Non-pigmented ciliary epithelial cell (primary cell): Measurements from ENCODE around the gene ANO10.
"Not testable (repeated sequence)": the region's sequence is repeated elsewhere in the genome, so short reads cannot be mapped to it uniquely, and the experiment has no call there.

ENCODE experiments used
- DNase-seq: peaks from one replicate; pipeline ENCODE4 v3.0.0-alpha.2; 2010; ENCODE audit warnings: low read depth

Gene ANO10, protein sequence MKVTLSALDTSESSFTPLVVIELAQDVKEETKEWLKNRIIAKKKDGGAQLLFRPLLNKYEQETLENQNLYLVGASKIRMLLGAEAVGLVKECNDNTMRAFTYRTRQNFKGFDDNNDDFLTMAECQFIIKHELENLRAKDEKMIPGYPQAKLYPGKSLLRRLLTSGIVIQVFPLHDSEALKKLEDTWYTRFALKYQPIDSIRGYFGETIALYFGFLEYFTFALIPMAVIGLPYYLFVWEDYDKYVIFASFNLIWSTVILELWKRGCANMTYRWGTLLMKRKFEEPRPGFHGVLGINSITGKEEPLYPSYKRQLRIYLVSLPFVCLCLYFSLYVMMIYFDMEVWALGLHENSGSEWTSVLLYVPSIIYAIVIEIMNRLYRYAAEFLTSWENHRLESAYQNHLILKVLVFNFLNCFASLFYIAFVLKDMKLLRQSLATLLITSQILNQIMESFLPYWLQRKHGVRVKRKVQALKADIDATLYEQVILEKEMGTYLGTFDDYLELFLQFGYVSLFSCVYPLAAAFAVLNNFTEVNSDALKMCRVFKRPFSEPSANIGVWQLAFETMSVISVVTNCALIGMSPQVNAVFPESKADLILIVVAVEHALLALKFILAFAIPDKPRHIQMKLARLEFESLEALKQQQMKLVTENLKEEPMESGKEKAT

DNA sequence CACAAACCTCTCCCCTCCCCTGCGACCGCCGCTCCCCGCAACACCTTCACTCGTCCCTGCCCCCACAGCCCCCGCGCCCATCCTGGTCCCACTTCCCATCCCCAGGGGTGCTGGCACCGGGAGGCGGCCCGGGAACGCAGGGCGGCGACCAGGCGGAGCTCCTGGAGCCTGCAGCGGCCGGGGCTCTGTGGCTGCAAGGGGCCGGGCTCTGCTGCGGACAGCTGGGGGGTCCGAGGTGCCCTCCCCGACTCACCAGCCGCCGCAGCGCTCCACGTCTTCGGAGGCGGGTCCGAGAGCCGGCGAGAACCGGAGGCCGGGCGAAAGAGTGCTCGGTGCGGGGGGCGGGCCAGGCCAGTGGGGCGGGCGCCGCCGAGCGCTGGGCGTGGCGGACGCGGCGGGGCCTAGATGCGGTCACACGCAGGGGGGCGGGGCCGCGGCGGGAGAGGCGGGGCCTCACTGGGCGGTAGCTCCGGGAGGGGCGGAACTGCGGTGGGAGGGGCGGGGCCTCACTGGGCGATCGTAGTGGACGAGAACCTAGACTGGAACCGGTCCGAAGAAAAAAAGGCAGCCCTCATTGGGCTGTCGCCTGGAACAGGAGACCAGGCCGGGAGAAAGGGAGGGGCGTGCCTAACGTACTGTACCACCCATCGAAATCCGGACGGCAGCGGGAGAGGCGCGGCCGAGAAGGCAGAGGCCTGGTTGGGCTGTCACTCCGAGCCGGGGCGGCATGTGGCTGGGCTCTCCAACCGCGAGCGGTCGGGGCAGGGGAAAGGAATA is at the start of gene ANO10:
TSS of gene ANO10 (minus strand) at position 356 of the 777 bp plus-strand sequence. CDS start 16,159 bp downstream, outside the sequence.
- DNase-seq: peak; percentile 98

DNA sequence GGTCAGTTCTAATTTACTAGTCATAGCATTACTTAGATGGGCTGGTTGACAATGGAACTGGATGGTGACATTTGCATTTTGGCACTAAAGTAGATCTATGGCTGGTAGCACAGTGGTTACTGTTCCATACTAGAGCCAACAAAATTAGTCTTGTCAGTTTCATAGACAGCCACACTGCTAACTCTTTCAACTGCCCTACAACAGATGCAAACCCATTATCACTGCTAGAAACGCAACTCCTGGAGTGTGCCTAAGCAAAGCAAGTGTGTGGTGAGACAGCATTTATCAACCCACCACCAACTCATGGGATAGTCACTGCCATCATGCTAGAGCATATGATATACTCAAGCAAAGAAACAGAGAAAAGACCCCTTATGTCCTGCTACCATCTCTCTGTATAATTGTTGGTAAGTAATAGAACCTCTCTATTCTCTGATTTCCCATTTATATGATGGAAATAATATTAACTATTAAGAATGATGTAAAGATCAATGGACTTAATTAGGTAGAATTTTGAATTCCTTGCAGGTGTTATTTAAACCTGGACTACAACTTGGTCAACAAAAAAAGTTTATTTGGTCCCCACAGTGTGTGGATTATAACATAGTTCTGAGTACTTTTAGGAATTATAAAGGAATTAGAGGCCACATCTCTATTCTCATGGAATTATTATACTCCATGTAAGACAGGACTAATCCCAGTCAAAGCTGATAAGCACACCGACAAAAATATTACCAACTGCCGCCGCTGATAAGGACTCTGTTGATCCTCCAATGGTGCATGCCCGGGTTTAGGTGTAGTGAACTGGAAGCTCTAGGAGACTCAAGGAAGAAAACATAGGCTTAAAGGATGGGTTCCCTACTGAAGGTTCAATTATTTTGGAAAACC is 49.1 kb upstream of the ANO10 start:
- DNase-seq: no peak

DNA sequence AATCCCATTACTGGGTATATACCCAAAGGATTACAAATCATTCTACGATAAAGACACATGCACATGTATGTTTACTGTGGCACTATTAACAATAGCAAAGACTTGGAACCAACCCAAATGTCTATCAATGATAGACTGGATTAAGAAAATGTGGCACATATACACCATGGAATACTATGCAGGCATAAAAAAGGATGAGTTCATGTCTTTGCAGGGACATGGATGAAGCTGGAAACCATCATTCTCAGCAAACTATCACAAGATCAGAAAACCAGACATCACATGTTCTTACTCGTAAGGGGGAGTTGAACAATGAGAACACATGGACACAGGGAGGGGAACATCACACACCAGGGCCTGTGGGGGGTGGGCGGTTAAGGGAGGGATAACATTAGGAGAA is 43.2 kb upstream of the ANO10 start:
- not testable (repeated sequence) for DNase-seq

DNA sequence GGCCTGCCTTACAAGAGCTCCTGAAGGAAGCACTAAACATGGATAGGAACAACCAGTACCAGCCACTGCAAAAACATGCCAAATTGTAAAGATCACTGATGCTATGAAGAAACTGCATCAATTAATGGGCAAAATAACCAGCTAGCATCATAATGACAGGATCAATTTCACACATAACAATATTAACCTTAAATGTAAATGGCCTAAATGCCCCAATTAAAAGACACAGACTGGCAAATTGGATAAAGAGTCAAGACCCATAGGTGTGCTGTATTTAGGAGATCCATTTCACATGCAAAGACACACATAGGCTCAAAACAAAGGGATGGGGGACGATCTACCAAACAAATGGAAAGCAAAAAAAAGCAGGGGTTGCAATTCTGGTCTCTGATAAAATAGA is 39.6 kb upstream of the ANO10 start:
- DNase-seq: not testable (repeated sequence)

DNA sequence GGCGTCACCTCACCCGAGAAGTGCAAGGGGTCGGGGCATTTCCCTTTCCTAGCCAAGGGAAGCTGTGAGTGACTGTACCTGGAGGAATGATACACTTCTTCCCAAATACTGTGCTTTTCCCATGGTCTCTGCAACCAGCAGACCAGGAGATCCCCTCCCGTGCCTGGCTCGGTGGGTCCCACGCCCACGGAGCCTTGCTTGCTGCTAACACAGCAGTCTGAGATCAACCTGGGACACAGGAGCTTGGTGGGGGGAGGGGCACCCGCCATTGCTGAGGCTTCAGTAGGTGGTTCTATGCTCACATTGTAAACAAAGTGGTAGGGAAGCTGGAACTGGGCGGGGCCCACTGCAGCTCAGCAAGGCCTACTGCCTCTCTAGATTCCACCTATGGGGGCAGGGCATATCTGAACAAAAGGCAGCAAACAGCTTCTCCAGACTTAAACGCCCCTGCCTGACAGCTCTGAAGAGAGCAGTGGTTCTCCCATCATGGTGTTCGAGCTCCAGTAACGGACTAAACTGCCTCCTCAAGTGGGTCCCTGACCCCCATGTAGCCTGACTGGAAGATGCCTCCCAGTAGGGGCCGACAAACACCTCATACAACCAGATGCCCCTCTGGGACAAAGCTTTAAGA is 37.6 kb upstream of the ANO10 start:
- no peak for DNase-seq

DNA sequence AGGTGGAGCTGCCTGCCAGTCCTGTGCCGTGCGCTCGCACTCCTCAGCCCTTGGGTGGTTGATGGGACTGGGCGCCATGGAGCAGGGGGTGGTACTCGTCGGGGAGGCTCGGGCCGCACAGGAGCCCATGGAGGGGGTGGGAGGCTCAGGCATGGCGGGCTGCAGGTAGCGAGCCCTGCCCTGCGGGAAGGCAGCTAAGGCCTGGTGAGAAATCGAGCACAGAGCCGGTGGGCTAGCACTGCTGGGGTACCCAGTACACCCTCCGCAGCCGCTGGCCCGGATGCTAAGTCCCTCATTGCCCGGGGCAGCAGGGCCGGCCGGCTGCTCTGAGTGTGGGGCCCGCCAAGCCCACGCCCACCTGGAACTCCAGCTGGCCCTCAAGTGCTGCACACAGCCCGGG is 34.6 kb upstream of the ANO10 start:
- DNase-seq: not testable (repeated sequence)

DNA sequence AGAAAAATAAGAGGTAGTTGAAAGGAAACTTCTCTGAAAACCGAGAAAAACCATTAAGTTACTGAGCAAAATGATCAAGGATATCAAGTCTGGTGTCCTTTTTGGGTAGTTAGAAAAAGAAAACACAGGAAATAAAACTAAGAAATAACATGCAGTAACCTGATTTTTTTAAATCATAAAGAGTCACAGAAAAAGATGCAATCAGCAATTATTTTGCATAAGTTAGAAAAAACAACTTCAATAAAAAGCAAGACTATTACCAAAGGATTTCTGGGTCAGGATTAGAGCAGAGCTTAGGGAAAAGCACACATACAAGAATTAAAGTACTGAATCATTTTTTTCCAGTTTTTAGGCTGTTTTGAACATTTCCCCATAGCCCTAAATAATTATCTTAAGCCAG is 28.5 kb upstream of the ANO10 start:
- no peak for DNase-seq

DNA sequence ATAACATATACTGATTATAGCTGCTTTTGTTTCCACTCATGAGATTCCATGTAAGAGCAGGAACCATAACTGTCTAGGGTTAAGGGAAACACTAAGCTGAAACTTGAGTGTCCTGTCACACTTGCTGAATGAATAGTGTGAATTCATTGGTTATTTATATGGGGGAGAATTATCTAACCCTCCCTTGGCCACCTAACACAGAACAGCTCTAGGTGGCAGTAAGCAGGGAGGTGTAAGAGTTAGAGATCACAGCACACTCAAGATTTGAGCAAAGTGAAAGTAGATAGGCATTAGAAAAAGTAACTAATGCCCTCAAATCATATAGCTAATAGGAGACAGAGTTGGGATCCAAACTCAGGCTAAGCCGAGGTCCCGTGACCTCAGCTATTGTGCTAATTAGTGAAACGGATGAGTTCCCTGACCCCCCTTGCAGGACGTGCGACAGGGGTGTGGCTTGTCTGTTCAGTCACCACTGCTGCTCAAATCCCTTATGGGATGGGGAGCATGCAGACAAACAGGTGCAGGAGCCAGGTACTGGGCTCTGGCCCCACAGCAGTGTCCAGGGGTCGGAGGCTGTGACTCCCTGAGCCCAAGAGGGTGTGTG is 27.7 kb upstream of the ANO10 start:
- DNase-seq: no peak

DNA sequence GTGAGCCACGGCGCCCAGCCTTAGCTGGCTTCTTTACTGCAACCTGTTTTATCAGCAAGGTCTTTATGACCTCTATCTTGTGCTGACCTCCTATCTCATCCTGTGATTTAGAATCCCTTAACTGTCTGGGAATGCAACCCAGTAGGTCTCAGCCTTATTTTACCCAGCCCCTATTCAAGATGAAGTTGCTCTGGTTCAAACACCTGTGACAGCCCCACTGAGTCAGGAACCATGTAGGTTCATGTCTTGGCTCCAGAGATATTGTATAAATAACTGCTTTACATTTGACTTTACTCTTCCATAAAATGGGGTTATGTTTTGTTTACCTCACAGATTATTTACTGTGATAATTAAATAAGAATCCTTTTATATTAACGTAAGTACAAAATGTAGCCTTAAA is 27.1 kb upstream of the ANO10 start:
- no peak for DNase-seq

DNA sequence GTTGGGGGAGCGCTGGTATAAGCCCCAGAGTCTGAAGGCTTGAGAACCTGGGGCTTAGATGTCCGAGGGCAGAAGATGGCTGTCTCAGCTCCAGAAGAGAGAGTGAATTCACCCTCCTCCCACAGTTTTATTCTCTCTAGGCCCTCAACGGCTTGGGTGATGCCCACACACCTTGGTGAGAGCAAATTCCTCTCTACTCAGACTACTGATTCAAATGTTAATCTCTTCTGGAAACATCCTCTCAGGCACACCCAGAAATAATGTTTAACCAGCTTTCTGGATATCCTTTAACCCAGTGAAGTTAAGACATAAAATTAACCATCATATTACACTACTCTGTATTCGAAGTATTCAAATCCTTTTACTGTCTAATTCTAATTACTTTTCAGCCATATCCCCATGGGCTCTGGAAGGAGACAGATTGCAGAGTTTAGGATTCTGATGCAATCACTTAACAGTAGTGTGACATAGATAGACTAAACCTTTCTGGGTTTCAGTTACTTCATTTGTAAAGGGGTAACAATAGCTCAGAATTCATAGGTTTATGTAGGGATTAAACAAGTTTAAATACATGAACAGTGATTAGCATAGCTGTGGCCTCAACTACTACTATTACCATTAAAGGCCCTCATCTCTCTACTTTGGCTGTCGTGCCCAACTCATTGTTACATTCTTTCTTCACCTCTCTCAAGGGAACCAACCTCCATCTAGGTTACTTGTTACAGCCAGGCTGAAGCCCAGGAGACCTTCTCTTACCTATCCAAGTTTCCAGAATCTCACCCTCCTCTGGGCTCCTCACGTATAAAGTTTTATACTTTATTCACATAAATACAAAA is 25.7 kb upstream of the ANO10 start:
- no peak for DNase-seq

DNA sequence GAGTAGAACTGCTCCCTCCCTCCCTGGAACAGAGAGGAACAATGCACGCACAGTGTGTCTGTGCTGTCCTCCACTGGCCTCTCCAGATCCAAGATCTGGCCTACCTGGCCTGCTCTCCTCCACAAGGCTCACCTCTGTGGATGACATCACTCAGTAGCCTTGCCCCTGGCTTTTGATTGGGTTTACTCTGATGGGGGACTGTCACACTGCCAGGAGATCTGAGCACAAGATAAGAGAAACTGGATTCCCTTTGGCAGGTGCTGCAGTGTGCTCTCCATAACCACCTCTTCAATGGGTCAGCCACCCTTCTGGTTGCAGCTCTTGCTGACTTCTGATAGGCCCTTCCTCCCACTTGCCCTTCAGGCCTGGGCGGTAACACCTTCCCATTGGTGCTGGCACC is 22.6 kb upstream of the ANO10 start:
- DNase-seq: no peak

DNA sequence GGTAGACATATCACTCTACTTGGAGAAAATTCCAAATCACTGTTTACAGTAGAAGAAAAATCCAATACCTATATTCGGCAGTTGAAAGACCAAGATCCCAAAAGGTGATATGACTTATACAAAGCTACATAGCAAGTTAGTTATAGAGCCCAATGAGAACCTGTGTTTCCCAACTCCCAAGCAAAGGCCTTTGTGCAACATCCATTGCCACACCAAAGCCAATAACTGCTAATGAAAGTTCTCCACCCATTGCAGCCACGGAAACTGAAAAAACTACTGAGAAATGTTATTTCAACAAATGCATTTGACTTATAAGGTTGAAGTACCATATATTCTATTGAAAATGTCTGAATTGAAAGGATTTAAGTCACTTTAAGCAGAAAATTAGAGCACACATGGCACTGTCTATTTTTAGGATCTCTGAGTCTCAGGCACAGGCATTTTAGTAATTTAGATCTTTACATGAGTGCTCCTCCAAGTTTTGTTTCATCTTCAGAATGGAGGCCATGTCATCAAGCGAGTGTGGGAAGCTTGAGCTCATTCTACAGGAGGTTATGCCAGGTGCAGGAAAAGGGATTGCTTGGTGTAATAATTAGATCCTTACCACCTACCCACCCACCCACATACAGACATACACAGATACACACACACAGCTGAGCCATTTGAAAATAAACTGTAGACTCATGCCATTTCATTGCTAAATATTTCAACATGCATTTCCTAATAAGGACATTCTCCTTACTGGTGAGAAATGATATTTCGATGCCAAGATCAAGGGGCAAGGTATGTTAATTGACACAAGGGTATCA is 19.7 kb upstream of the ANO10 start:
- no peak for DNase-seq

DNA sequence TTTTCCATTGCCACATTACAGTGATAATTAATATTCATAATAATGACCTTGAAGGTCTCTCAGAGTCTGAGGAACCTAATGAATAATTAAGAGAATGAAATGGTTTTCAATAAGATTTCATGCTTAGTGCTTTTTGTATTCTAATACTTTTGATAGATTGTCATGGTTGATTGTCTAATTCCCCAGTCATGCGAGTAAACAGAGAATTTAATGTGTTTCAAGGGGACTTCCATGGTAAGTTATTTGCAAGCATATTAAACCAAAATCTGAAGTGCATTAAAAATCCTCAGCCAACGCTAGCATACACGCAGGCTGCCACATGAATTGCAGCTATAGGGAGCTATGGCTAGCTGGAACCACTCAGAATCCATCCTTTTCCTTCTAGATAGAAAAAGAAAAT is 18.9 kb upstream of the ANO10 start:
- DNase-seq: no peak

DNA sequence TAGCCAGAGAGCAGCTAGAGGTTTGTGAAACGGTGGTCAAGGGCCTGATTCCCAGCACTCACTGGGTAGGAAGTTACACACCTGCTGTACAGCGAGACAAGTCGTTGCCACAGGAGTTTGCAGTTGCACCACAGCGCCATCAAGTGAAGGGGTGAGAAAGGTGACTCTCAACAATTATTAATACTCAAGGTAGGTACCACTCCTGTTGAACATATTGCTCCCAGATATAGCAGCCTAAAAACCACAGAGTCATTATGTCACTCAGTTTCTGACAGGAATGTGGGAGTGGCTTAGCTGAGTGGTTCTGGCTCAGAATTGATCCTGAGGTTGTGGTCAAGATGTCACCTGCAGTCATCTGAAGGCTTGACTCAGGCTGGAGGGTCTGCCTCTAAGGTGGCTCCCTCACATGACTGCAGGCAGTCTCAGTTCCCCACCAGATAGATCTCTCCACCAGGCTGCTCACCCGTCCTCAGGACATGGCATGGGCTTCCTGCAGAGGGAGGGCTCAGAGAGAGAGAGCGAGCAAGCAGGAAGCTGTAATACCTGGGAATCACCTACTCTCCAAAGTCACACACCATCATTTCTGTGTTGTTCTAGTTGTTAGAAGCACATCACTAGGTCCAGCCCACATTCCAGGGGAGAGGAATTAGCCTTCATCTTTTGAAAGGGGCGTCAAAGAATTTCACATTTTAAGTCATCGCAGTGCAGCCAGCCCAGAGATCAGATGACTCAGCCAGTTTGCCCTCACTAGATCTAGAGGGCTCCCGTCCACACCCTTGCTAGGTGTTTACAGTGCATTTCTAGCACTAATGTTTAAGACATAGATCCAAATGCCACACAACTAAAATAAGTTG is 17.0 kb upstream of the ANO10 start:
- no peak for DNase-seq

DNA sequence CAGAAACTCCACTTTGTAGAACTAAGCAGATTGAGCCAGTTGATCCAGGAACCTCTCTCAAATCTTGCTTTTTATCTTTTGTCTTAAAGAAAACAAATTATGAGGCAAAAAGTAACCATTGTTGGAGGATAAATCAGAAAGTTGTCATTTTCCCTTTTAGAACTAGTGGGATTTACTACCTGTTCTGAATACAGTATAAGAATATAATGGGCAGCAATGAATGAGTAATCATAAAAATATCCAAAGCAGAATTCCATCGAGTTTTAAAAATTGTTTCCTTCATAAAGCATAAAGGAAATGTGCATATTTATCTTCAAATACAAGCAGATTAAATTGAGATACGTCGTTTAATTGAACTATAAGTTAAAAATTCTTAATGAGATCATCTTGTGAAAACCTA is 15.9 kb upstream of the ANO10 start:
- DNase-seq: no peak

DNA sequence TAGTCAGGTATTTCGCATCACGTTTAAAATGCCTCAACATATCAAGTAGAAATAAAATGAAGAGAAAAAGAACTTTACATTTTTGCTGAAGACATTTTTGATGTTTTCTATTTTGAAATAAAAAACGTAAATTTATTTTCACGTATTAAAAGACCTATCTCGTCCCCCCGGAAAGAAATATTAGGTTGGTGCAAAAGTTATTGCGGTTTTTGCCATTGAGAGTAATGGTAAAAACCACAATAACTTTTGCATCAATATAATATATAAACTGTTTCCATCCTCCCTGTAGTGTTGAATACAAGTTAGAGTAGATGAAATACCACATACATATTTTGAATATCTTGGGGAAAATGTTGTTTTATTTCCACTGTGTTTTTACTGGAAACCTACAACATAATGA is 11.2 kb upstream of the ANO10 start:
- DNase-seq: no peak

DNA sequence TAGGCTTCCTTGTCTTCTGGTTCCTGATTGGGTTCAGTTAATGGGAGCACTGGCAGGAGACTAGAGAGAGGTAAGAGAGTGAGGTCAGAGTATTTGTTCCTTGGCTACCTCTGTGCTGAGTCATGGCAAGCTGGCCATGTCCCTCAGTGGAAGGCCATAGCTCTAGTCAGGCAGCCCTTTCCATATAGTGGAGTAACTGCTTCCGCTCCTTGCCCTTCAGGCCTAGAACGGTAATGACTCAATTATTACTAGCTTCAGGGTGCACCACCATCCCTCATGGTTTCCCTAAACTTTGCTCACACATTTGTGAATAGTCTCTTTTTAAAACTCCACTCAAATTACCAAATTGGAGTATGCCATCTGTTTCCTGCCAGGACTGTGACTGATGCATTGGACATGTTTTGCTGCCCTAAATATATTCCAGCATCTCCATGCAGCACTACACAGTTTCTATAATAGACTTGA is 10.5 kb upstream of the ANO10 start:
- peak; percentile 48 for DNase-seq

DNA sequence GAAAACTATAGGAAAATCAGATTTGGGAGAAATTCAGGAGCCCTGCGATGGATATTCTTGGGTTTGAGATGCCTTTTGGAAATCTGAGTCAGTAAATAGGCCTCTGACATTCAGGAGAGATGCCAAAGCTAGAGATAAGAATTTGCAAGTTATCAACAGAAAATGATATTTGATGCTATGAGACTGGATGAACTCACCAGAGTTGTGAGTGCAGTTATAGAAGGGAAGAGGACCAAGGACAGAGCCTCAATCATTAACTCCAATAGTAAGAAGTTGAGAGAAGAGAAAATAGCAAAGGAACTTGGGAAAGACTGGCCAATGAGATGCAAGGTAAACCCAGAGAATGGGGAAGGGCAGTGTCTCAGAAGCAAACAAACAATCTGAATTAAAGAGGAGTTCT is 7.9 kb upstream of the ANO10 start:
- DNase-seq: no peak
